ENCODE data around the gene NOC2L. TPM values are rescaled to one million over a fixed set of nuclear protein-coding genes. Genes with fewer than 3 reads are reported as not detected.

NOC2L gene
- polyA plus RNA-seq, 2 of the 4 experiments (the other 2 are of a cell fraction): 48.4 to 73.5 TPM

- ATAC-seq: no peak
Measured at GRCh38 chr1:1004420-1004779, 45.3 kb upstream of the NOC2L start.

GRCh38 chr1:1003618-1004419, 44.8 kb upstream of the NOC2L start:
- no peak overlapping the region for H3K27ac ChIP-seq
- no peak overlapping the region for H3K4me2 ChIP-seq
- H3K4me3 ChIP-seq: no peak overlapping the region
- TF ChIP-seq EP300 (IDR thresholded peaks at IDR 0.05): no peak
- TF ChIP-seq MAX (IDR thresholded peaks at IDR 0.05): no peak
- no peak for TF ChIP-seq EHF (CRISPR knock-in tag; IDR thresholded peaks at IDR 0.05)
- no peak for TF ChIP-seq HOXB13 (CRISPR knock-in tag; IDR thresholded peaks at IDR 0.05; ENCODE audit: low read depth)
- TF ChIP-seq NFE2L2 (conservative IDR thresholded peaks at IDR 0.05; ENCODE audit: low read length): no peak
- no peak for TF ChIP-seq RFX5 (IDR thresholded peaks at IDR 0.05)
- no peak for TF ChIP-seq CBX8 (IDR thresholded peaks at IDR 0.05)
- TF ChIP-seq RARB (CRISPR knock-in tag; IDR thresholded peaks at IDR 0.05): no peak
- TF ChIP-seq JUNB (IDR thresholded peaks at IDR 0.05): no peak
- TF ChIP-seq ATOH8 (CRISPR knock-in tag; IDR thresholded peaks at IDR 0.05; ENCODE audit: low read depth): no peak
- H3K9me3 ChIP-seq: no peaks in the 10 kb centered on the region
- FAIRE-seq (no peak), DNase-seq (ENCODE audit: low read depth in 1 of 2, low spot score in 1 of 2) (no peak), ATAC-seq (no peak)
- WGBS (ENCODE audit: missing lambda C conversion rate): 95% methylated on average over 6 of the region's 22 CpGs
- POLR2A ChIA-PET: no interaction called here
- CTCF ChIA-PET: interaction anchor here (1.2 to 4.1 kb wide), 4 partner anchors 11 to 22 kb away, joined by 3 to 52 read pairs (median 36); partner anchors contain the start of genes ISG15 and PERM1
- peaks cover 24% of the 10 kb centered on the region for H3K4me1 ChIP-seq

More at GRCh38 chr1:1004420-1004779, 45.3 kb upstream of the NOC2L start:
- TF ChIP-seq EP300 (IDR thresholded peaks at IDR 0.05) (no peak), NFE2L2 (conservative IDR thresholded peaks at IDR 0.05; ENCODE audit: low read length) (no peak), GATA3 (IDR thresholded peaks at IDR 0.05; ENCODE audit: borderline replicate concordance) (no peak), FOSB (CRISPR knock-in tag; IDR thresholded peaks at IDR 0.05) (no peak), FOXS1 (CRISPR knock-in tag; IDR thresholded peaks at IDR 0.05) (no peak), CTCF (IDR thresholded peaks at IDR 0.05) (no peak), CHD2 (IDR thresholded peaks at IDR 0.05; ENCODE audit: low read length, partially characterized antibody) (no peak), PHF8 (IDR thresholded peaks at IDR 0.05; ENCODE audit: borderline replicate concordance, low read depth) (no peak), RARB (CRISPR knock-in tag; IDR thresholded peaks at IDR 0.05) (no peak), TP53 (CRISPR knock-in tag; IDR thresholded peaks at IDR 0.05) (no peak), PBX3 (IDR thresholded peaks at IDR 0.05) (no peak), FOSL2 (IDR thresholded peaks at IDR 0.05) (no peak), FOSL2 (CRISPR knock-in tag; IDR thresholded peaks at IDR 0.05) (no peak), ZSCAN20 (CRISPR knock-in tag; IDR thresholded peaks at IDR 0.05) (no peak), RCOR1 (IDR thresholded peaks at IDR 0.05; ENCODE audit: low read depth, low read length) (no peak), HMGXB4 (CRISPR knock-in tag; IDR thresholded peaks at IDR 0.05; ENCODE audit: borderline replicate concordance) (no peak), ZNF302 (CRISPR knock-in tag; IDR thresholded peaks at IDR 0.05) (no peak)
- FAIRE-seq: no peak
- Histone ChIP-seq H3K9me3 (no peaks in the 10 kb centered on the region), H3K4me1 (peaks cover 24% of the 10 kb centered on the region), H3K4me3 (no peak overlapping the region), H3K27ac (no peak overlapping the region), H3K4me2 (no peak overlapping the region)
- POLR2A ChIA-PET: no interaction called here
- CTCF ChIA-PET: interaction anchor here (1.2 to 4.1 kb wide), 3 partner anchors 10 to 22 kb away, joined by 3 to 52 read pairs (median 52); partner anchors contain the start of genes ISG15 and PERM1
- 67% methylated on average over 4 of the region's 7 CpGs for WGBS (ENCODE audit: missing lambda C conversion rate)
- no peak for DNase-seq (ENCODE audit: low read depth in 1 of 2, low spot score in 1 of 2)

Measured in A549 (cell line).